ENCODE data around the gene UBE2N. TPM values are rescaled to one million over a fixed set of nuclear protein-coding genes. Genes with fewer than 3 reads are reported as not detected.

UBE2N gene
- total and polyA plus RNA-seq, 3 donors from 2014 or later = 99.4 to 368 (median 181) TPM

- Histone ChIP-seq H3K9me3 (no peaks in the 10 kb centered on the region), H3K36me3 (ENCODE audit: low read depth, missing control alignments) (no peaks in the 10 kb centered on the region), H3K4me3 (no peak overlapping the region), H3K27ac (no peak overlapping the region), H3K27me3 (no peaks in the 10 kb centered on the region), H3K4me1 (no peaks in the 10 kb centered on the region)
- intact Hi-C loops (cut with DNase I; ENCODE audit: low total_unique reads) = no loop called here
- no peak for DNase-seq
- TF ChIP-seq CTCF (IDR thresholded peaks at IDR 0.05) = no peak
- TF ChIP-seq POLR2A (IDR thresholded peaks at IDR 0.05) = no peak
- 75 to 81% methylated on average over 5 of the region's 5 CpGs for WGBS, 2 donors
Observed at GRCh38 chr12:93448796-93449195, 7.0 kb upstream of the UBE2N start.

DNA sequence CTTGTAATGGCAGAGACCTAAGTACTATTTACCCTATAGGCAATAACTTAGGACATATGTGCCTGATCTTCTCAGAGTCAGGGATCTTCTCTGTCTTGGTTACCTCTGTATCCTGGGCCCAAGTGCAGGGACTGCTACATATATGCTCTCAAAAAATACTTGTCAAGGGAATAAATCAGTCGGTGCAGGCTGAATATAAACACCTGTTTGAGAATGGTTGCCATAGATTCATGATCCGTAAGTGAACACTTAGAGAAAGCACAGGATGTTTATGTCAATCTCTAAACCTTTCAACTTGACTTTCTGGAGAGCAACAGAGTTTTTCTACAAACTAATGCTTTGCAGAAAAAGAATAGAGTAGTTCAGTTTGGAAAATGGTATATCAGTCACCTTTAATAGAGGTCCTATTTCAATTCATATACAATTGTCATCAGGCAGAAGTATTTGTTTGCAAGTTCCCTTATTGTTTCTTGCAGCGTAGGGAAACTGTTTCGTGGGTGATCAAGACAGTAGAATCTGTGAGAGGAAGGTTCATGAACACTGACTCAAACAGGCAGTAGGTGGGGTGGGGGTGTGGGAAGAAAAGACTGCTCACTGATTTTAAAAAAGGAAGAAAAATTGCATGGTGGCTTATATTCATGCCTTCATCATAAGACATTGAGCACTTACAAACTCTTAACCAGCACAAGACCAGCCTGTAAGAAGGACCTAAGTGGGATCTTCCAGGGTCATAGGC lies 6.0 kb upstream of the UBE2N start:
- Histone ChIP-seq H3K27ac (no peak overlapping the region), H3K4me1 (no peaks in the 10 kb centered on the region), H3K27me3 (no peaks in the 10 kb centered on the region), H3K36me3 (ENCODE audit: low read depth, missing control alignments) (no peaks in the 10 kb centered on the region), H3K9me3 (no peaks in the 10 kb centered on the region), H3K4me3 (no peak overlapping the region)
- intact Hi-C loops (cut with DNase I; ENCODE audit: low total_unique reads) = no loop called here
- DNase-seq = no peak
- TF ChIP-seq CTCF (IDR thresholded peaks at IDR 0.05) (no peak), POLR2A (IDR thresholded peaks at IDR 0.05) (no peak)
- 83 to 90% methylated on average over 4 of the region's 4 CpGs for WGBS, 2 donors

DNA sequence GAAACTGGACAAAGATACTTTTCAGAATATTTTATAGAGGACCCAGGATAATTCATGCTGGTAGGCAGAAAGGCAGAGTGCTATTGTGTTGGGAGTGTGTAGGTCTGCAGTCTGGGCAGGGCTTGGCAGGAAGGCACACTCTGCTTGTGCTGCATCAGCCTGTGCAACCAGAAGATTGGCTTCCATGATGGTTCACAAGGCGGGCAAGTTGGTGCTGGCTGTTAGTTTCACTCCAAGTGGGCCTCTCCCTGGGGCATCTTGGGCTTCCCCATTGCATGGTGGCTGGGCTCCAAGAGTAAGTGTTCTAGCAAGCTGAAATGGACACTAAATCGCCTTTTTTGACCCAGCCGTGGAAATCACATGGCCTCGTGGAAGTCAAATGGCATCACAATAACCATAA lies 1.8 kb upstream of the UBE2N start:
- Histone ChIP-seq H3K36me3 (ENCODE audit: low read depth, missing control alignments) (no peaks in the 10 kb centered on the region), H3K27me3 (no peaks in the 10 kb centered on the region), H3K4me1 (peaks cover 18% of the 10 kb centered on the region), H3K9me3 (no peaks in the 10 kb centered on the region), H3K4me3 (no peak overlapping the region), H3K27ac (no peak overlapping the region)
- intact Hi-C loops (cut with DNase I; ENCODE audit: low total_unique reads) = no loop called here
- 75 to 92% methylated on average over 4 of the region's 4 CpGs for WGBS, 2 donors
- no peak for DNase-seq
- TF ChIP-seq CTCF (IDR thresholded peaks at IDR 0.05) (no peak), POLR2A (IDR thresholded peaks at IDR 0.05) (no peak)

GRCh38 chr12:93442411-93443340 lies 929 bp upstream of the UBE2N start:
- Histone ChIP-seq H3K4me3 (peak overlapping the region; percentile 96 to 99), H3K27me3 (no peaks in the 10 kb centered on the region), H3K36me3 (ENCODE audit: low read depth, missing control alignments) (no peaks in the 10 kb centered on the region), H3K4me1 (peaks cover 27% of the 10 kb centered on the region), H3K9me3 (no peaks in the 10 kb centered on the region), H3K27ac (peak overlapping the region; percentile 95)
- TF ChIP-seq POLR2A (IDR thresholded peaks at IDR 0.05) = no peak
- TF ChIP-seq CTCF (IDR thresholded peaks at IDR 0.05) = no peak
- intact Hi-C loops (cut with DNase I; ENCODE audit: low total_unique reads) = no loop called here
- no peak for DNase-seq
- WGBS, 2 donors = 2 to 4% methylated on average over 18 to 19 of the region's 19 CpGs
